IMR-90 (cell line): ENCODE data around the gene CAPZA1. TPM values are rescaled to one million over a fixed set of nuclear protein-coding genes. Genes with fewer than 3 reads are reported as not detected.

ENCODE experiments used
- ATAC-seq: fragments of 200-7000 bp; cut with Tn5 transposase; 2 replicates; pipeline ENCODE4 v1.9.1; 2020; ENCODE audit warnings: low read depth, mild to moderate bottlenecking, moderate library complexity
- BruUV-seq: library from RNA; stranded (reverse); fragments of 400-500 nt; replicated peaks from 2 replicates; lab custom pipeline; 2021; lab: Mats Ljungman, UMichigan
- CTCF ChIA-PET: fragments of 300-600 bp; formaldehyde crosslinking; extraction: SDS; loops from one replicate; lab custom pipeline; 2021; ENCODE audit warnings: antibody characterized with exemption; lab: Yijun Ruan, JAX
- POLR2A ChIA-PET: fragments of 300-600 bp; sonication (Branson Sonifier 250); formaldehyde crosslinking; loops from one replicate; lab custom pipeline; 2022; ENCODE audit warnings: antibody characterized with exemption; ENCODE audit not compliant: unreplicated experiment; lab: Charles Lee
- DNase-seq: peaks from one replicate; pipeline ENCODE4 v3.0.0; 2013
- H2AFZ ChIP-seq: replicated peaks from 2 replicates; pipeline ENCODE3; 2013; ENCODE audit warnings: low read length, mild to moderate bottlenecking; ENCODE audit not compliant: poor library complexity
- H2AK5ac ChIP-seq: 2 replicates; pipeline ENCODE4 v1.6.1; 2013; ENCODE audit warnings: low read depth, low read length, inconsistent platforms
- H2AK9ac ChIP-seq: replicated peaks from 2 replicates; pipeline ENCODE3; 2013; ENCODE audit warnings: mild to moderate bottlenecking, low read depth, low read length, moderate library complexity; ENCODE audit not compliant: poor library complexity
- H2BK120ac ChIP-seq: 2 replicates; pipeline ENCODE4 v1.6.1; 2013; ENCODE audit warnings: low read depth, low read length, inconsistent platforms
- H2BK15ac ChIP-seq: 3 replicates; pipeline ENCODE4 v1.6.1; 2013; ENCODE audit warnings: low read depth, low read length, inconsistent platforms
- H2BK20ac ChIP-seq: 2 replicates; pipeline ENCODE4 v1.6.1; 2013; ENCODE audit warnings: low read depth, mild to moderate bottlenecking, inconsistent platforms, low read length, moderate library complexity
- H2BK5ac ChIP-seq: 2 replicates; pipeline ENCODE4 v1.6.1; 2013; ENCODE audit warnings: mild to moderate bottlenecking, low read depth, low read length, inconsistent platforms; ENCODE audit not compliant: poor library complexity, severe bottlenecking
- H3K14ac ChIP-seq: replicated peaks from 2 replicates; pipeline ENCODE4 v1.6.1; 2013; ENCODE audit warnings: low read depth, low read length, inconsistent platforms
- H3K18ac ChIP-seq: 2 replicates; pipeline ENCODE4 v1.6.1; 2013; ENCODE audit warnings: low read depth, low read length, control low read depth
- H3K23ac ChIP-seq: 2 replicates; pipeline ENCODE4 v1.6.1; 2013; ENCODE audit warnings: low read depth, low read length, inconsistent platforms
- H3K27ac ChIP-seq: 2 replicates; pipeline ENCODE4 v1.5.1; 2013; ENCODE audit warnings: mild to moderate bottlenecking, control low read depth, low read length; ENCODE audit not compliant: insufficient read depth
- H3K27me3 ChIP-seq: 2 replicates; pipeline ENCODE4 v1.6.1; 2013; ENCODE audit warnings: low read length; ENCODE audit not compliant: control insufficient read depth, insufficient read depth
- H3K36me3 ChIP-seq: 2 replicates; pipeline ENCODE4 v1.6.1; 2013; ENCODE audit warnings: low read length, mixed read lengths; ENCODE audit not compliant: control insufficient read depth, insufficient read depth
- H3K4ac ChIP-seq: 2 replicates; pipeline ENCODE4 v1.6.1; 2013; ENCODE audit warnings: low read depth, low read length, inconsistent platforms
- H3K4me1 ChIP-seq: 2 replicates; pipeline ENCODE4 v1.6.1; 2013; ENCODE audit warnings: low read length, mixed read lengths; ENCODE audit not compliant: control insufficient read depth, insufficient read depth
- H3K4me2 ChIP-seq: 2 replicates; pipeline ENCODE4 v1.6.1; 2013; ENCODE audit warnings: low read depth, mild to moderate bottlenecking, control low read depth, low read length, moderate library complexity
- H3K4me3 ChIP-seq: 2 replicates; pipeline ENCODE4 v1.5.1; 2013; ENCODE audit warnings: low read depth, mild to moderate bottlenecking, control low read depth, low read length, moderate library complexity; ENCODE audit not compliant: insufficient read depth
- H3K56ac ChIP-seq: 2 replicates; pipeline ENCODE4 v1.6.1; 2013; ENCODE audit warnings: low read length, inconsistent platforms; ENCODE audit not compliant: insufficient read depth; ENCODE audit errors: extremely low read depth
- H3K79me1 ChIP-seq, 2 experiments: 2 replicates each; pipeline ENCODE4 v1.6.1; 2013; ENCODE audit warnings: low read length in 2 of 2, inconsistent platforms in 1 of 2, low read depth in 1 of 2
- H3K9ac ChIP-seq: 2 replicates; pipeline ENCODE4 v1.6.1; 2013; ENCODE audit warnings: low read depth, low read length, control low read depth
- H3K9me1 ChIP-seq: 2 replicates; pipeline ENCODE4 v1.6.1; 2013; ENCODE audit warnings: low read length, inconsistent platforms; ENCODE audit not compliant: insufficient read depth
- H3K9me3 ChIP-seq: 2 replicates; pipeline ENCODE4 v1.6.1; 2013; ENCODE audit warnings: low read length; ENCODE audit not compliant: control insufficient read depth, insufficient read depth
- H4K20me1 ChIP-seq: 2 replicates; pipeline ENCODE4 v1.6.1; 2013; ENCODE audit warnings: low read length, inconsistent platforms; ENCODE audit not compliant: insufficient read depth
- H4K5ac ChIP-seq: 2 replicates; pipeline ENCODE4 v1.6.1; 2013; ENCODE audit warnings: mild to moderate bottlenecking, low read depth, low read length, control low read depth
- H4K8ac ChIP-seq, 2 experiments: 2 replicates each; pipeline ENCODE4 v1.6.1; 2013; ENCODE audit warnings: low read depth in 2 of 2, low read length in 2 of 2, control low read depth in 1 of 2, inconsistent platforms in 1 of 2
- H4K91ac ChIP-seq: 2 replicates; pipeline ENCODE4 v1.6.1; 2013; ENCODE audit warnings: low read depth, low read length, inconsistent platforms; ENCODE audit not compliant: insufficient read depth
- BHLHE40 ChIP-seq: fragments of 150-350 bp; IDR thresholded peaks from 2 replicates; pipeline ENCODE4 v1.6.1; 2016; ENCODE audit warnings: mild to moderate bottlenecking, low read depth, low read length
- CEBPB ChIP-seq: IDR thresholded peaks from 2 replicates; pipeline ENCODE4 v1.6.1; 2012; ENCODE audit warnings: low read depth, low read length, improper control_type of control experiment
- CHD1 ChIP-seq: IDR thresholded peaks from 2 replicates; pipeline ENCODE4 v1.6.1; 2012; ENCODE audit warnings: low read depth, low read length, improper control_type of control experiment
- FOS ChIP-seq: fragments of 150-350 bp; IDR thresholded peaks from 2 replicates; pipeline ENCODE4 v1.6.1; 2016; ENCODE audit warnings: low read depth, low read length
- MAFK ChIP-seq: IDR thresholded peaks from 2 replicates; pipeline ENCODE4 v1.6.1; 2012; ENCODE audit warnings: low read depth, low read length, improper control_type of control experiment
- MAZ ChIP-seq: IDR thresholded peaks from 2 replicates; pipeline ENCODE4 v1.6.1; 2012; ENCODE audit warnings: low read depth, mild to moderate bottlenecking, low read length, improper control_type of control experiment, moderate library complexity, borderline replicate concordance
- MXI1 ChIP-seq: IDR thresholded peaks from 2 replicates; pipeline ENCODE4 v1.6.1; 2012; ENCODE audit warnings: low read depth, mild to moderate bottlenecking, low read length, moderate library complexity, borderline replicate concordance
- NFE2L2 ChIP-seq: fragments of 150-350 bp; IDR thresholded peaks from 2 replicates; pipeline ENCODE4 v1.6.1; 2016; ENCODE audit warnings: low read depth, mild to moderate bottlenecking, low read length
- POLR2A ChIP-seq: IDR thresholded peaks from 2 replicates; pipeline ENCODE4 v1.6.1; 2012; ENCODE audit warnings: mild to moderate bottlenecking, low read depth, low read length
- RAD21 ChIP-seq: IDR thresholded peaks from 2 replicates; pipeline ENCODE4 v1.6.1; 2012; ENCODE audit warnings: low read length, improper control_type of control experiment
- RCOR1 ChIP-seq: IDR thresholded peaks from 2 replicates; pipeline ENCODE4 v1.6.1; 2012; ENCODE audit warnings: mild to moderate bottlenecking, low read length, improper control_type of control experiment; ENCODE audit not compliant: insufficient replicate concordance
- RFX5 ChIP-seq: IDR thresholded peaks from 2 replicates; pipeline ENCODE4 v1.8.0; 2012; ENCODE audit warnings: low read depth, mild to moderate bottlenecking, low read length, moderate library complexity
- SMC3 ChIP-seq: fragments of 150-350 bp; IDR thresholded peaks from 2 replicates; pipeline ENCODE4 v1.6.1; 2016; ENCODE audit warnings: low read depth, mild to moderate bottlenecking, antibody characterized with exemption, low read length, moderate library complexity
- WGBS, 2 experiments: methylation state at CpG; one replicate each; pipeline versions ENCODE4 v1.1.5 to v1.1.7; 2013; ENCODE audit warnings: missing lambda C conversion rate in 2 of 2; ENCODE audit not compliant: insufficient read length in 1 of 2; ENCODE audit errors: extremely low coverage in 2 of 2; 5-methylcytosine and 5-hydroxymethylcytosine counted together
- dilution Hi-C: fragments of 300-500 bp; cut with HindIII; formaldehyde crosslinking; loops from one replicate; pipeline ENCODE4 v1.14.3; 2018; ENCODE audit warnings: low sequenced_read_pairs; ENCODE audit not compliant: unreplicated experiment
- in situ Hi-C: fragments of 300-500 bp; cut with MboI; formaldehyde crosslinking; loops from 3 replicates; pipeline ENCODE4 v1.14.3; 2019; ENCODE audit warnings: low sequenced_read_pairs, inconsistent platforms, mixed read lengths
- intact Hi-C: fragments of 100-400 bp; cut with micrococcal nuclease; formaldehyde crosslinking; loops from 2 replicates; pipeline ENCODE4 v1.10.0; 2022
- polyA plus RNA-seq, 3 experiments: library from polyadenylated mRNA; depleted of rRNA; stranded (reverse); fragments of >200 nt; gene quantifications; 2 replicates each; pipeline ENCODE4 v1.2.3, GENCODE V29; 2012; ENCODE audit warnings: low replicate concordance in 1 of 3
- total RNA-seq: library from RNA; depleted of rRNA; stranded (reverse); fragments of >200 nt; gene quantifications from 2 replicates; pipeline ENCODE4 v1.2.3, GENCODE V29; 2012
- TF ChIP-seq, protein P1 (sequence below): fragments of 150-350 bp; IDR thresholded peaks from 2 replicates; pipeline ENCODE4 v1.6.1; 2017; ENCODE audit warnings: mild to moderate bottlenecking, antibody characterized with exemption, low read length, low read depth
- TF ChIP-seq, protein P2 (sequence below): fragments of 150-350 bp; IDR thresholded peaks from 2 replicates; pipeline ENCODE4 v1.6.1; 2016; ENCODE audit warnings: low read depth, mild to moderate bottlenecking, low read length, moderate library complexity, borderline replicate concordance
- TF ChIP-seq, protein P3 (sequence below): conservative IDR thresholded peaks from 2 replicates; pipeline ENCODE4 v1.5.1; 2012; ENCODE audit warnings: mild to moderate bottlenecking, low read depth, low read length, improper control_type of control experiment

The CAPZA1 gene
- total and polyA plus RNA-seq, 2 of the 4 experiments (the other 2 are of a cell fraction): 108 to 262 TPM

DNA sequence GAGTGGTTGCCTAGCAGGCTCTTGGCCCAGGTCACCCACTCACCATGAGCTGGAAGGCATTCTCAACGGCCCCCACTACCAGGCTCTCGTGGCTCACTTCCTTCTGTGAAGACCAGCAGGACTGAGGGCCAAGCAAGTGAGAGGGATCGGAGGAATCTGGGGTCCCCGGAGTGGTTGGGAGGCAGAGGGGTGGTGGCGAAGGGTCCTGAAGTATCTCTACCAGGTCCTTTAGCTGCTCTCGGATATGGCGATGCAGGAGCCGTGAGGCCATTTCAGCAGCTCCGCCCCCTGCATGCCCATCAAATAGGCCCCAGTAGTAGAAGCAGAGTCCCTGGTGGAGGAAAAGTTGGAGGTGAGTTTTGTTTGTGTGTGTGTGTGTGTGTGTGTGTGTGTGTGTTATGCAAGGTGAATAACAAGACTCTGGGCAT is 93.1 kb downstream of the CAPZA1 start:
- no peaks in the 10 kb centered on the region for H3K36me3 ChIP-seq
- H3K14ac ChIP-seq: no peak overlapping the region
- peaks cover under 1 to 3% of the 10 kb centered on the region in 2 experiments; a peak in 1 of 4 replicates for H3K79me1 ChIP-seq
- no peak for TF ChIP-seq FOS
- TF ChIP-seq BHLHE40: no peak
- TF ChIP-seq MXI1: no peak
- TF ChIP-seq, protein P1, sequence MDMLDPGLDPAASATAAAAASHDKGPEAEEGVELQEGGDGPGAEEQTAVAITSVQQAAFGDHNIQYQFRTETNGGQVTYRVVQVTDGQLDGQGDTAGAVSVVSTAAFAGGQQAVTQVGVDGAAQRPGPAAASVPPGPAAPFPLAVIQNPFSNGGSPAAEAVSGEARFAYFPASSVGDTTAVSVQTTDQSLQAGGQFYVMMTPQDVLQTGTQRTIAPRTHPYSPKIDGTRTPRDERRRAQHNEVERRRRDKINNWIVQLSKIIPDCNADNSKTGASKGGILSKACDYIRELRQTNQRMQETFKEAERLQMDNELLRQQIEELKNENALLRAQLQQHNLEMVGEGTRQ: no peak
- no peak for TF ChIP-seq MAFK
- TF ChIP-seq POLR2A: no peak
- TF ChIP-seq, protein P2, sequence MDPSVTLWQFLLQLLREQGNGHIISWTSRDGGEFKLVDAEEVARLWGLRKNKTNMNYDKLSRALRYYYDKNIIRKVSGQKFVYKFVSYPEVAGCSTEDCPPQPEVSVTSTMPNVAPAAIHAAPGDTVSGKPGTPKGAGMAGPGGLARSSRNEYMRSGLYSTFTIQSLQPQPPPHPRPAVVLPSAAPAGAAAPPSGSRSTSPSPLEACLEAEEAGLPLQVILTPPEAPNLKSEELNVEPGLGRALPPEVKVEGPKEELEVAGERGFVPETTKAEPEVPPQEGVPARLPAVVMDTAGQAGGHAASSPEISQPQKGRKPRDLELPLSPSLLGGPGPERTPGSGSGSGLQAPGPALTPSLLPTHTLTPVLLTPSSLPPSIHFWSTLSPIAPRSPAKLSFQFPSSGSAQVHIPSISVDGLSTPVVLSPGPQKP: no peak
- TF ChIP-seq, protein P3, sequence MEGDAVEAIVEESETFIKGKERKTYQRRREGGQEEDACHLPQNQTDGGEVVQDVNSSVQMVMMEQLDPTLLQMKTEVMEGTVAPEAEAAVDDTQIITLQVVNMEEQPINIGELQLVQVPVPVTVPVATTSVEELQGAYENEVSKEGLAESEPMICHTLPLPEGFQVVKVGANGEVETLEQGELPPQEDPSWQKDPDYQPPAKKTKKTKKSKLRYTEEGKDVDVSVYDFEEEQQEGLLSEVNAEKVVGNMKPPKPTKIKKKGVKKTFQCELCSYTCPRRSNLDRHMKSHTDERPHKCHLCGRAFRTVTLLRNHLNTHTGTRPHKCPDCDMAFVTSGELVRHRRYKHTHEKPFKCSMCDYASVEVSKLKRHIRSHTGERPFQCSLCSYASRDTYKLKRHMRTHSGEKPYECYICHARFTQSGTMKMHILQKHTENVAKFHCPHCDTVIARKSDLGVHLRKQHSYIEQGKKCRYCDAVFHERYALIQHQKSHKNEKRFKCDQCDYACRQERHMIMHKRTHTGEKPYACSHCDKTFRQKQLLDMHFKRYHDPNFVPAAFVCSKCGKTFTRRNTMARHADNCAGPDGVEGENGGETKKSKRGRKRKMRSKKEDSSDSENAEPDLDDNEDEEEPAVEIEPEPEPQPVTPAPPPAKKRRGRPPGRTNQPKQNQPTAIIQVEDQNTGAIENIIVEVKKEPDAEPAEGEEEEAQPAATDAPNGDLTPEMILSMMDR: no peak
- TF ChIP-seq NFE2L2: no peak
- no peak for TF ChIP-seq SMC3
- TF ChIP-seq MAZ: no peak
- no peak for TF ChIP-seq CEBPB
- no peak for TF ChIP-seq CHD1
- TF ChIP-seq RAD21: no peak
- no peak for TF ChIP-seq RFX5
- TF ChIP-seq RCOR1: no peak
- WGBS, 2 experiments: 80% methylated on average over 1 of the region's 9 CpGs; no CpG with 5 or more reads in 1 of the 2 experiments
- no peak overlapping the region for H3K27ac ChIP-seq
- H3K9me1 ChIP-seq: peaks cover 3% of the 10 kb centered on the region; the same call in 1 of the 2 replicates
- no peak overlapping the region for H4K5ac ChIP-seq
- no peaks in the 10 kb centered on the region for H3K4me1 ChIP-seq
- no peak overlapping the region for H2AK5ac ChIP-seq
- no peaks in the 10 kb centered on the region for H4K20me1 ChIP-seq
- no peak overlapping the region for H2AFZ ChIP-seq
- no peak overlapping the region for H4K8ac ChIP-seq
- intact Hi-C loops (loop anchor here (10.0 kb wide), 1 partner anchor 242 kb away; the partner anchor contains the start of gene SLC16A1), in situ Hi-C loops (loop anchor here (10.0 to 25.0 kb wide), 2 partner anchors 242 to 975 kb away; partner anchors contain the start of gene SLC16A1), dilution Hi-C loops (no loop called here)
- POLR2A ChIA-PET: no interaction called here
- no peak overlapping the region for H2AK9ac ChIP-seq
- H3K18ac ChIP-seq: no peak overlapping the region
- DNase-seq: no peak
- no peak overlapping the region for H2BK20ac ChIP-seq
- no peak overlapping the region for H2BK15ac ChIP-seq
- no peak overlapping the region for H3K56ac ChIP-seq
- no peak overlapping the region for H2BK120ac ChIP-seq
- BruUV-seq: no TSS peak
- H4K91ac ChIP-seq: no peak overlapping the region
- ATAC-seq: no peak
- CTCF ChIA-PET: no interaction called here
- H3K9ac ChIP-seq: no peak overlapping the region
- no peak overlapping the region for H3K4me3 ChIP-seq
- H3K9me3 ChIP-seq: no peaks in the 10 kb centered on the region
- H3K23ac ChIP-seq: no peak overlapping the region
- no peak overlapping the region for H3K4me2 ChIP-seq
- peaks cover 4% of the 10 kb centered on the region; the same call in 1 of the 2 replicates for H3K27me3 ChIP-seq
- no peak overlapping the region for H2BK5ac ChIP-seq
- no peak overlapping the region for H3K4ac ChIP-seq
